HEK293 (cell line): Measurements from ENCODE around the gene PPFIBP1.

Experiments
- GLIS2 ChIP-seq: fragments of 450-650 bp; formaldehyde crosslinking; IDR thresholded peaks from 2 replicates; pipeline ENCODE4 v1.5.1; 2016; ENCODE audit warnings: missing biosample characterization, missing genetic modification characterization
- MZF1 ChIP-seq: fragments of 450-650 bp; formaldehyde crosslinking; IDR thresholded peaks from 2 replicates; pipeline ENCODE4 v1.5.1; 2017; ENCODE audit warnings: missing biosample characterization, missing genetic modification characterization, borderline replicate concordance
- SCRT1 ChIP-seq: fragments of 450-650 bp; formaldehyde crosslinking; IDR thresholded peaks from 2 replicates; pipeline ENCODE4 v1.5.1; 2016; ENCODE audit warnings: missing biosample characterization, missing genetic modification characterization, borderline replicate concordance
- TRIM28 ChIP-seq: IDR thresholded peaks from 2 replicates; pipeline ENCODE4 v1.6.1; 2011; ENCODE audit warnings: low read length, control low read depth, borderline replicate concordance
- ZNF2 ChIP-seq: fragments of 450-650 bp; formaldehyde crosslinking; IDR thresholded peaks from 2 replicates; pipeline ENCODE4 v1.5.1; 2016; ENCODE audit warnings: missing biosample characterization, missing genetic modification characterization
- ZNF214 ChIP-seq: fragments of 450-650 bp; formaldehyde crosslinking; IDR thresholded peaks from 2 replicates; pipeline ENCODE4 v1.5.1; 2017; ENCODE audit warnings: missing biosample characterization, mild to moderate bottlenecking, missing genetic modification characterization, borderline replicate concordance
- ZNF23 ChIP-seq: fragments of 450-650 bp; formaldehyde crosslinking; IDR thresholded peaks from 2 replicates; pipeline ENCODE4 v1.5.1; 2016; ENCODE audit warnings: missing biosample characterization, missing genetic modification characterization, borderline replicate concordance
- ZNF324 ChIP-seq: fragments of 450-650 bp; formaldehyde crosslinking; IDR thresholded peaks from 2 replicates; pipeline ENCODE4 v1.5.1; 2016; ENCODE audit warnings: missing biosample characterization, missing genetic modification characterization
- TF ChIP-seq, protein P1 (sequence below): fragments of 450-650 bp; formaldehyde crosslinking; IDR thresholded peaks from 2 replicates; pipeline ENCODE4 v1.5.1; 2016; ENCODE audit warnings: missing biosample characterization, missing genetic modification characterization
- TF ChIP-seq, protein P2 (sequence below): fragments of 450-650 bp; formaldehyde crosslinking; IDR thresholded peaks from 2 replicates; pipeline ENCODE4 v1.5.1; 2016; ENCODE audit warnings: missing biosample characterization, missing genetic modification characterization
- TF ChIP-seq, protein P3 (sequence below): fragments of 450-650 bp; formaldehyde crosslinking; IDR thresholded peaks from 2 replicates; pipeline ENCODE4 v1.5.1; 2016; ENCODE audit warnings: missing biosample characterization, missing genetic modification characterization
- TF ChIP-seq, protein P4 (sequence below): fragments of 450-650 bp; formaldehyde crosslinking; IDR thresholded peaks from 2 replicates; pipeline ENCODE4 v1.5.1; 2016; ENCODE audit warnings: missing biosample characterization, missing genetic modification characterization

DNA sequence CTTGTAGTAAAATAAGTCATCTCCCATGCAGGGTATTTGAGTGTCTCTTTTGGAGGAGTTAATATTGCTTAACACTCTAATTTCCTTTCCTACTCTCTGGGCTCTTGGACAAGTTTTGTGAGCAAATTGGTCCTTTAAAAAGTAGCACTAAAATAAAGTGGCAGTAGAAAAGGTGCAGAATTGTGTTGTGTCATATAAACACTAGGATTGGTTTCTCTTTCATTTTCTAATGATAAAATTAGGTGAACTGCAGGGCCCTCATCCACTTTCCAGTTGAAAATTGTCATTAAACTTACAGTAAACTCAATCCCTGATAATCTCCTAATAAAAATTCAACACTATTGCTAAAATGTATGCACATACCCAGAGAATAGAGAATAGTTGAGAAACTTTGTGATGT is 129.7 kb downstream of the PPFIBP1 start:
- TF ChIP-seq GLIS2 (tag by site-specific recombination), result no peak
- TF ChIP-seq, protein P1, sequence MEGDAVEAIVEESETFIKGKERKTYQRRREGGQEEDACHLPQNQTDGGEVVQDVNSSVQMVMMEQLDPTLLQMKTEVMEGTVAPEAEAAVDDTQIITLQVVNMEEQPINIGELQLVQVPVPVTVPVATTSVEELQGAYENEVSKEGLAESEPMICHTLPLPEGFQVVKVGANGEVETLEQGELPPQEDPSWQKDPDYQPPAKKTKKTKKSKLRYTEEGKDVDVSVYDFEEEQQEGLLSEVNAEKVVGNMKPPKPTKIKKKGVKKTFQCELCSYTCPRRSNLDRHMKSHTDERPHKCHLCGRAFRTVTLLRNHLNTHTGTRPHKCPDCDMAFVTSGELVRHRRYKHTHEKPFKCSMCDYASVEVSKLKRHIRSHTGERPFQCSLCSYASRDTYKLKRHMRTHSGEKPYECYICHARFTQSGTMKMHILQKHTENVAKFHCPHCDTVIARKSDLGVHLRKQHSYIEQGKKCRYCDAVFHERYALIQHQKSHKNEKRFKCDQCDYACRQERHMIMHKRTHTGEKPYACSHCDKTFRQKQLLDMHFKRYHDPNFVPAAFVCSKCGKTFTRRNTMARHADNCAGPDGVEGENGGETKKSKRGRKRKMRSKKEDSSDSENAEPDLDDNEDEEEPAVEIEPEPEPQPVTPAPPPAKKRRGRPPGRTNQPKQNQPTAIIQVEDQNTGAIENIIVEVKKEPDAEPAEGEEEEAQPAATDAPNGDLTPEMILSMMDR (tag by site-specific recombination), result no peak
- no peak for TF ChIP-seq TRIM28
- TF ChIP-seq, protein P2, sequence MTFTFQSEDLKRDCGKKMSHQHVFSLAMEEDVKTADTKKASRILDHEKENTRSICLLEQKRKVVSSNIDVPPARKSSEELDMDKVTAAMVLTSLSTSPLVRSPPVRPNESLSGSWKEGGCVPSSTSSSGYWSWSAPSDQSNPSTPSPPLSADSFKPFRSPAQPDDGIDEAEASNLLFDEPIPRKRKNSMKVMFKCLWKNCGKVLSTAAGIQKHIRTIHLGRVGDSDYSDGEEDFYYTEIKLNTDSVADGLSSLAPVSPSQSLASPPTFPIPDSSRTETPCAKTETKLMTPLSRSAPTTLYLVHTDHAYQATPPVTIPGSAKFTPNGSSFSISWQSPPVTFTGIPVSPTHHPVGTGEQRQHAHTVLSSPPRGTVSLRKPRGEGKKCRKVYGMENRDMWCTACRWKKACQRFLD, result no peak
- no peak for TF ChIP-seq SCRT1 (tag by site-specific recombination)
- TF ChIP-seq MZF1 (tag by site-specific recombination), result no peak
- TF ChIP-seq, protein P3, sequence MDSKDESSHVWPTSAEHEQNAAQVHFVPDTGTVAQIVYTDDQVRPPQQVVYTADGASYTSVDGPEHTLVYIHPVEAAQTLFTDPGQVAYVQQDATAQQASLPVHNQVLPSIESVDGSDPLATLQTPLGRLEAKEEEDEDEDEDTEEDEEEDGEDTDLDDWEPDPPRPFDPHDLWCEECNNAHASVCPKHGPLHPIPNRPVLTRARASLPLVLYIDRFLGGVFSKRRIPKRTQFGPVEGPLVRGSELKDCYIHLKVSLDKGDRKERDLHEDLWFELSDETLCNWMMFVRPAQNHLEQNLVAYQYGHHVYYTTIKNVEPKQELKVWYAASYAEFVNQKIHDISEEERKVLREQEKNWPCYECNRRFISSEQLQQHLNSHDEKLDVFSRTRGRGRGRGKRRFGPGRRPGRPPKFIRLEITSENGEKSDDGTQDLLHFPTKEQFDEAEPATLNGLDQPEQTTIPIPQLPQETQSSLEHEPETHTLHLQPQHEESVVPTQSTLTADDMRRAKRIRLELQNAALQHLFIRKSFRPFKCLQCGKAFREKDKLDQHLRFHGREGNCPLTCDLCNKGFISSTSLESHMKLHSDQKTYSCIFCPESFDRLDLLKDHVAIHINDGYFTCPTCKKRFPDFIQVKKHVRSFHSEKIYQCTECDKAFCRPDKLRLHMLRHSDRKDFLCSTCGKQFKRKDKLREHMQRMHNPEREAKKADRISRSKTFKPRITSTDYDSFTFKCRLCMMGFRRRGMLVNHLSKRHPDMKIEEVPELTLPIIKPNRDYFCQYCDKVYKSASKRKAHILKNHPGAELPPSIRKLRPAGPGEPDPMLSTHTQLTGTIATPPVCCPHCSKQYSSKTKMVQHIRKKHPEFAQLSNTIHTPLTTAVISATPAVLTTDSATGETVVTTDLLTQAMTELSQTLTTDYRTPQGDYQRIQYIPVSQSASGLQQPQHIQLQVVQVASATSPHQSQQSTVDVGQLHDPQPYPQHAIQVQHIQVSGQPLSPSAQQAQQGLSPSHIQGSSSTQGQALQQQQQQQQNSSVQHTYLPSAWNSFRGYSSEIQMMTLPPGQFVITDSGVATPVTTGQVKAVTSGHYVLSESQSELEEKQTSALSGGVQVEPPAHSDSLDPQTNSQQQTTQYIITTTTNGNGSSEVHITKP (tag by site-specific recombination), result no peak
- no peak for TF ChIP-seq ZNF2 (tag by site-specific recombination)
- TF ChIP-seq ZNF324 (tag by site-specific recombination), result no peak
- TF ChIP-seq ZNF214, result no peak
- no peak for TF ChIP-seq ZNF23 (tag by site-specific recombination)
- TF ChIP-seq, protein P4, sequence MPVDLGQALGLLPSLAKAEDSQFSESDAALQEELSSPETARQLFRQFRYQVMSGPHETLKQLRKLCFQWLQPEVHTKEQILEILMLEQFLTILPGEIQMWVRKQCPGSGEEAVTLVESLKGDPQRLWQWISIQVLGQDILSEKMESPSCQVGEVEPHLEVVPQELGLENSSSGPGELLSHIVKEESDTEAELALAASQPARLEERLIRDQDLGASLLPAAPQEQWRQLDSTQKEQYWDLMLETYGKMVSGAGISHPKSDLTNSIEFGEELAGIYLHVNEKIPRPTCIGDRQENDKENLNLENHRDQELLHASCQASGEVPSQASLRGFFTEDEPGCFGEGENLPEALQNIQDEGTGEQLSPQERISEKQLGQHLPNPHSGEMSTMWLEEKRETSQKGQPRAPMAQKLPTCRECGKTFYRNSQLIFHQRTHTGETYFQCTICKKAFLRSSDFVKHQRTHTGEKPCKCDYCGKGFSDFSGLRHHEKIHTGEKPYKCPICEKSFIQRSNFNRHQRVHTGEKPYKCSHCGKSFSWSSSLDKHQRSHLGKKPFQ (tag by site-specific recombination), result no peak
